Choroid plexus epithelial cell (primary cell): Measurements from ENCODE around the gene ACADVL.
"Not testable (repeated sequence)": the region's sequence is repeated elsewhere in the genome, so short reads cannot be mapped to it uniquely, and the experiment has no call there.

Source experiments
- DNase-seq: peaks from one replicate; pipeline ENCODE4 v3.0.0-alpha.2; 2010; ENCODE audit warnings: low read depth
- H3K4me3 ChIP-seq: 2 replicates; pipeline ENCODE4 v1.5.1; 2011; ENCODE audit warnings: low read depth, mild to moderate bottlenecking, control low read depth, low read length, moderate library complexity
- TF ChIP-seq, protein P1 (sequence below): conservative IDR thresholded peaks from 2 replicates; pipeline ENCODE4 v1.5.1; 2011; ENCODE audit warnings: low read depth, mild to moderate bottlenecking, control low read depth, inconsistent platforms, low read length, moderate library complexity

Gene ACADVL

DNA sequence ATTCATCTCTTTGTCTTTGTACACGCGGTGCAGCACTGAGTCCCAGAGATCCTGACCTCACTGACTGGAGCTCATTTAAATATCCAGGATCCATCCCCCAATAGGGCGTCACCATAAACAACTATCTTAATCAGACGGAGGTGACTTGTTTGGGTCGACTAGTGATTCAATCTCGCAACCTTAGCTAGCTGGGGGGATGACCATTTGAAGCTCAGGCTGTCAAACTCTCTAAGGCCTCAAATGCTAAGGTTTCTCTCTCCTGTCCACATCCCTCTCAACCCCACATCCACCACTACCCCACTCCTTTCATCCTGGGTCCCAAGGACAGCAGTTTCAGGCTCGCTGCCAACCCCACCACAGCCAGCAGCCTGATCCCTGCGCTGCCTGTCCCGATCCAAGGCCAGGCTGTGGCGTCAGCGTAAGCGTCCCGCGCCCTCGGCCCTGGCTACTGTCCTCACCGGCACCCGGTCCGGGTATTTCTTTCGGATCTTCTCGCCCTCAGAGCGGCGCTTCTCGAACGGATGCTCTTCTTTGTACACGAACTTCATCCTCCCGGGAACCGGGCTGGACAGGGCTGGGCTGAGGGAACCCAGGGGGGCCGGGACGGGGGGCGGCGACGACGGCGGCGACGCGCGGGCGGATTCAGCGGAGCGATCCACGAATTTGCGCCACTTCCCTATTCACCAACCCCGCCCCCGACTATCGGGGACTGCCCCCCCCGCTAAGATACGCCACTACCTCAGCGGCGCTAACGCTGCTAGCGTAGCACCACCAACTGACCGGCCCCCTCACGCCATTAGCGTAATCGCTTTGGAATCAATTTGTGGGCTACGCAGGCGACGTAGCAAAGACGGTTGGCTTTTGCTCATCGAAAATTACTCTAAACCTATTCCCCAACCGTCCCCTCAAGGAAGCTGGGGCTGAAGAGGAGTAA, 22.3 kb downstream of the ACADVL start, which contains the start of gene GABARAP:
TSS of gene GABARAP (minus strand) at position 667 of the 934 bp plus-strand sequence. CDS start at position 548, 119 bp downstream.
- TF ChIP-seq, protein P1, sequence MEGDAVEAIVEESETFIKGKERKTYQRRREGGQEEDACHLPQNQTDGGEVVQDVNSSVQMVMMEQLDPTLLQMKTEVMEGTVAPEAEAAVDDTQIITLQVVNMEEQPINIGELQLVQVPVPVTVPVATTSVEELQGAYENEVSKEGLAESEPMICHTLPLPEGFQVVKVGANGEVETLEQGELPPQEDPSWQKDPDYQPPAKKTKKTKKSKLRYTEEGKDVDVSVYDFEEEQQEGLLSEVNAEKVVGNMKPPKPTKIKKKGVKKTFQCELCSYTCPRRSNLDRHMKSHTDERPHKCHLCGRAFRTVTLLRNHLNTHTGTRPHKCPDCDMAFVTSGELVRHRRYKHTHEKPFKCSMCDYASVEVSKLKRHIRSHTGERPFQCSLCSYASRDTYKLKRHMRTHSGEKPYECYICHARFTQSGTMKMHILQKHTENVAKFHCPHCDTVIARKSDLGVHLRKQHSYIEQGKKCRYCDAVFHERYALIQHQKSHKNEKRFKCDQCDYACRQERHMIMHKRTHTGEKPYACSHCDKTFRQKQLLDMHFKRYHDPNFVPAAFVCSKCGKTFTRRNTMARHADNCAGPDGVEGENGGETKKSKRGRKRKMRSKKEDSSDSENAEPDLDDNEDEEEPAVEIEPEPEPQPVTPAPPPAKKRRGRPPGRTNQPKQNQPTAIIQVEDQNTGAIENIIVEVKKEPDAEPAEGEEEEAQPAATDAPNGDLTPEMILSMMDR = no peak

DNA sequence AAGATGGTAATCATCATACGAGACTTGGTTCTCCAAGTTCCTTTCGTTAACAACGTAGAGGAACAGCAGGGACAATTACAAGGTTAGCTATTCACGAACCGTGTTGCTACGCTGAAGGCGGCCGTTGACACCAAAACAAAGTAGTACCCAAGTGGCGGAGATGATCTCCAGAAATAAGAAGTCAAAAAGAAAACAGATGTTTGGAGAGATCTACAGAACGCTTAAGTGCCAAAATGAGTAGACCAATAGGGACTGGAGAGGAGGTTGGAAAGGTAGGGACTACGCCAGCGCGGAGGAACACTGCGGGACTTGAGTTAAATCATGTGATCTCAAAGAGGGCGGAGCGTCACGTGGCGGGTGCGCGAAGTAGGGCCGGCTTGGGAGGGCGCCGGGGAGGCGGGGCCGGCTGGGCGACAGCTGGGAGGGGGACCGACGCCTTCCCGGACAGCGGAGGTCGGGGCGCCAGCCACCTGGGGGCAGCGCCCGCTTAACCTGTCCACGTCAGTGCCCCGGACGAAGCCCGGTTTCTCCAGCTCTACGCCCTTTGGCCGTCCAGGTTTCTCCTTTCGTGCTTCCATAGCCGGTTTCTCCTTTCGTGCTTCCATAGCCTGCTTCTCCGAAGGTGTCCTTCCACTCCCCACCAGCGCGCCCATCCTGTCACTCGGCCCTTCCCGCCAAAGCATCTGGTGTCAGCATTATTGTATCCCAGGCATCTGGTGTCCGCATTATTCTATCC, 23.1 kb downstream of the ACADVL start:
- TF ChIP-seq, protein P1 = no peak
- peak overlapping the region; percentile 93 for H3K4me3 ChIP-seq
- DNase-seq = peak; percentile 98

More for the DNA sequence above, 22.3 kb downstream of the ACADVL start, which contains the start of gene GABARAP:
- peak; percentile 93 for DNase-seq
- H3K4me3 ChIP-seq = peak within 1 kb of the TSS; percentile 93

DNA sequence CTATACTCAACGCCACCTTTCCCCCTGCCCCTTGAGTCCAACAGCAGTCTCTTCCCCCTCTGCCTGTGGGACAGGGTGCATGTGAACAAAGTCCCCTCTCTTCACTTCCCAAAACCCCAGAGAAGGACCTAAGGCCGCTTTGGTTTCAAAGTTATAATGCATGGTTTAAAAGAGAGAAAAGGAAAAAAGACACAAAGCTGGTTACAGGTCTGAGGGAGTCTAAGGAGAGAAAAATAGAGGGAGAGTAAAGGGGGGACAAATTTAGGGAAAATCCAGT, 23.7 kb downstream of the ACADVL start:
- DNase-seq = no peak
- H3K4me3 ChIP-seq = peak overlapping the region; percentile 93
- TF ChIP-seq, protein P1 = no peak

DNA sequence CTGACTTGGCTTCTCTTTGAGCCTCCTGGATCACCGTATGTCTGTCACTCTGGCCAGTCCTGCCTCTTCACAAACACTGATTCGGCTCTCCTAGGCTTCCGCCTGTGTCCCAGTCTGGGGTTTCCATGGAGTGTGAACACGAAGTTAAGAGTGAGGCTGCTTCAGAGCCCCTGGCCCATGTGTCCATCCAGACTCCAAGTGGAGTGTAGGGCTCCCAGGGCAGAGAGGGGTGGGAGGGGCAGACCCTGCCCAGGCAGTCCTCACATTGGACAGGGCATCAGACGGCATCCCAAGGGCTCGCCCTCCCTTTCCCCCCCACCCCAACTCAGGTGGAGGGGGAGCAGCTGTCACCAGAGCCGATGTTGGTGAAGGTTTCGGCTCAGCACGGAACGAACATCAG, 24.1 kb downstream of the ACADVL start:
- DNase-seq, H3K4me3 ChIP-seq: not testable (repeated sequence)

DNA sequence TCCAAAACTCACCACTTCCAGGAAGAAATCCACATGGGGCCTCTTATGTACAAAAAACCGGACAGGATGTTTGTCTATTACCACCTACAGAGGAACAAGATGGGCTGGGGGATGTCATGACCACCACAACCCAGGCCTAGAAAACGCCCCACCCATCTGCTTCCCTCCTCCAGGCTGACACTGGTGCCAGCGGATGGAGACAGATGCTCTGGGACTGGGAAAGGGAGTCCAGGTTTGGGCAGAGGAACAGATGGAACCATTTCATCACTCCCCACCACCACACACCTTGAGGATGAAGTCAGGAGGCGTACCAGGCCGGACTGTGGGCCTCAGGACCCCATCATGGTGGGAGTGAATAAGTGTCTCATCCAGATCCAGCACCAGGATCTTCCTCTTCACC, 27.0 kb downstream of the ACADVL start:
- no peak for DNase-seq
- no peak overlapping the region for H3K4me3 ChIP-seq
- TF ChIP-seq, protein P1 = no peak

DNA sequence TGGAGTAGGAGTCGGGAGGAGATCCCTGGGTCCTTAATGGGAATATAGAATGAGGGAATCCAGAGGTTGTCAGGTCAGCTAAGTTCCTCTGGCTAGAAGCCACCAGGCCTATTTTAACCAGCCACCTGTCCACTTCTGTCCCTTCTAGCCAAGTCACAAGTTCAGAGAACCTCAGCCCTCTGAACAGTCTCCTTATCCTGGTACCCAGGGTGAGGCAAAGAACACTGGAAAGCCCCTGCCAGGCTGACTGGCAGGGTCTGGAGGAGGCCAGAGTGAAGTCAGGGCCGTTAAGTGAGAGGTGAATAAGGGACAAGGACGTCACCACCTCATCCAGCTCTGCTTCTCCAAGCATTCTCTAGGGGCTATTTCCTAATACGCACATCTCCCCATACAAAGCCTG, 29.1 kb downstream of the ACADVL start:
- DNase-seq = no peak
- no peak overlapping the region for H3K4me3 ChIP-seq
- TF ChIP-seq, protein P1 = no peak

DNA sequence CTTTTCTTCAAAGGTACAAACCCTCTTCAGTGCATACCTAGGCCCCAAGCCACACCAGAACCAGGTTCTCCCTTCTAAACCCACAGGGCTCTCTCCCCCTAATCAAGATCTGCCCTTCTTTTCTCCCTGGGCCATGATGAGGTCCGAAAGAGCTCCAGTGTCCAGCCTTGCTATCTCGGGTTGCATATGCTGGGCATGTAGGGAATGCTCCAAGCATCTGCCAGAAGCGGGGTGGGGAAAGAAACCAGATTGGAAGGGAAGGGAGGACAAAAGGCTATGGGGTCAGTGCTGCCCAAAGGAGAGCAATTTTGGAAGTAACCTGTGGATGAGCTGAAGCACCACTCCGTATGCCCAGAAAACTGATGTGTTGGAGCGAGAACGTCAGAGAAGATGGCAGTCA, 29.5 kb downstream of the ACADVL start:
- no peak overlapping the region for H3K4me3 ChIP-seq
- TF ChIP-seq, protein P1 = no peak
- no peak for DNase-seq
